GM19193 (cell line): ENCODE results near the gene GMPS.

Experiments used
- POLR2A ChIP-seq: IDR thresholded peaks from 4 replicates; pipeline ENCODE4 v1.6.1; 2011; ENCODE audit not compliant: insufficient read depth, insufficient read length; ENCODE audit errors: extremely low read depth

The GMPS gene

DNA sequence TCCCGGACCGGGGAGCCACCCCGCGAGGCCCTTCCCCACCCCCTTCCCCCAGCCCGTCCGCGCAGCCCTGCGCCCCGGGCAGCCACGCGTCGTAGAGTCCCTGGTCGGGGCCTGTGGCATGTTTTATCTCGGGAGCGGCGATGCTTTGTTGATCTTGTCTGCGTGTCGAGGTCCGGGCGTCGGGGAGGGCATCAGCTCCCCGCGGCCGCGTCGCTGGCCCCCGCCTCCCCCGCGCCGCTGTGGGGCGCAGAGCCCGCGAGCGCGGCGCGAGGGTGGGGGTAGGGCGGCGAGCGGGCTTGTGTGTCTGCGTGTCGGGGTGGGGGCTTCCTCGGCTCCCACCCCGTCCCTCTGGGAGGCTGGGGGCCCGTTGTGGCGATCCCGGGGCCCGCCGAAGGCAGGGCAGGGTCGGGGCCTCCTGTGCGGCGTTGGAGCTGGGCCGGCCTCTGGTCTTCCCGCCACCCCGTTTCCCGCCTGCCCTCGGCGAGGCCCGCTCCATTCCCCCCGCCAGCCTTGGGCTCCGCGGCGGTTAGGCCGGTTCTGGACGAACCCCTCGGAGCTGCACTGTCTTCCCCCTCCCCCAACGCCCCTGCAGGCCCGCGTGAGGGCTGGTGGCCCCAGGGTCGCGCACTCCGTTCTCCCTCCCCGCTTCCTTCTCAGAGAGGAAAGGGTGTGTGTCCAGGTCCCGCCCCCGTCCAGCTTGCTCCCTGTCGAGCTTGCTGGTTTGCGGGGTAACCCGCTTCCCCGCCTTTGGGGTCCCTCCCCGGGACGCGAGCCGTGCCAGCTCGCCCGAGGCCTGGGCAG lies 695 bp downstream of the GMPS start:
- TF ChIP-seq POLR2A: no peak

DNA sequence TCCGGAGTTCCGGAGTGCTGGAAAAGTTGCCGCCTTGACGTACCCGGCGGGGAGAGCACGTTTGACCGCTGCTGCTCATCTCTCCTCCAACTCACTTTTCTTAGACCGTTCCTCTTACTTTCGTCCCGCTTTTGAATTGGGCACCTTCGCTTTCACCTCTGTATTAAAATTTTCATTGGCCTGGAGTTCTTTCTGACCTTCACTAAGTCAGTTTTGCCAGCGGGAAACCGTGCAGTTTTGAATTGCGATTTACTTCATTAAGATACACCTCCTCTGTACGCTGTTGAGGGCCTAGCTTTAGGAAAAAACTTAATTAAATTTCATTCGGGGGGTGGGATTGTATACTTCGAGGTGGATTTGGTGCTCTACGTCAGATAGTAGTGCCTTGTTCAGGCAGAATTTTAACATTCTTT lies 1.3 kb downstream of the GMPS start:
- TF ChIP-seq POLR2A: no peak

DNA sequence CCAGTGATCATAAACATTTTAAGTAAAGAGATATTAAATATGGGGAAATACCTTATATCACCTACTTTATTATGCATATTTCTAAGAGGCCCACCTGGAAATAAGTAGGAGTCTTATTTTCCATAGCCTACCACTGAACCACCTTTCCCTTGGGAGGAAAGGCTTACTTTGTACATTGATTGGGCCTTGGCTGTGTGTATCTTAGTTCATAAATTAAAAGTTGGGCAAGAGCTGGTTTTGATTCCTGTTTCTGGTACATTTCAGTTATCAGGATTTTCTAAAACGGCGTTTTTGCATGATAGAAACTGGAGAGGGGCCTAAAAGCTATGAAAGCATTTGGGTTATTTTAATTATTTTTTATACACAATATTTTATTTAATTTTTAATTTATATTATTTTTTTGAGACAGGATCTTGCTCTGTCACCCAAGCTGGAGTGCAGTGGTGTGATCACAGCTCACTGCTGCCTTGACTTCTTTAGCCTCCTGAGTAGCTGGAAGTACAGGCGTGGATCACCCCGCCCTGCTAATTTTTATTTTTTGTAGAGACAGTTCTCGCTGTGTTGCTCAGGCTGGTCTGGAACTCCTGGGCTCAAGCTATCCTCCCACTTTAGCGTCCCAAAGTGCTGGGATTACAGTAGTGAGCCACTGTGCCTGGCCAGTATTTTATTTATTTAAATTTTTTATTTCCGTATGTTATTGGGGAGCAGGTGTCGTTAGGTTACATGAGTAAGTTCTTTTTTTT lies 2.6 kb downstream of the GMPS start:
- no peak for TF ChIP-seq POLR2A

DNA sequence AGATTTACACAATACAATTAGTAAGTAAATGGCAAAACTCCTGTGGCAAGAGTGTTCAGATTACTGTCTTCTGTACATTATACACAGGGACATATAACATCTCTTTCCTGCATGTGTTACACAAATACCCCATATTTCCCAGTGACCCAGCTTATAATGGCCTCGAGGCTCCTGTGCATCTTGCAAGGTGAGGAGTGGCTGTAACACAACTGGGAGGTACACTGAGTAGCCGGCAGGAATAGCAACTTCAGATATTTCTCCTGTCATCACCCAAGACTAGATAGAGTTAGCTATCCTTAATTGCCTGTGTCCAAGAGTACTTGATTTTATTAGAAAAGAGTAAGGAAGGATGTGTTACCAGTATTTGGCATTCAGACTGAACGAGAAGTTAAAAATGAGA lies 5.6 kb downstream of the GMPS start:
- no peak for TF ChIP-seq POLR2A

DNA sequence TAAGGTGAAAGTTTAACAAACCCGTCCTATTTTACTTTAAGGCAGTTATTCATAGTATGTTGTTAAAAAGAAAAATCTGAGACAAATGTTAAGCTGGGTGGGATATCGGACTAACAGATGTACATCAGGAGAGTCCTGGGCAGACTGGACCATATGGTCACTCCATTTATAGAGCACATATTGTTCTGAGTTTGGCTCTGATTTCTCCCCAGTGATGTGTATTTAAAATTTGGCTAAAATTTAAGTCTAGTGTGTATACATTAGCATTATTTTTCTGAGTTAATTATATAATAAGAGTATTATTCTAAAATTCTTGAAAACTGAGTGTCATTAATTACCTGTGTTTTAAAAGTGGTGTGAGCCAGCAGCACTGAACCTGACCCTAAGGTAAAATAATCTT lies 6.1 kb downstream of the GMPS start:
- no peak for TF ChIP-seq POLR2A

DNA sequence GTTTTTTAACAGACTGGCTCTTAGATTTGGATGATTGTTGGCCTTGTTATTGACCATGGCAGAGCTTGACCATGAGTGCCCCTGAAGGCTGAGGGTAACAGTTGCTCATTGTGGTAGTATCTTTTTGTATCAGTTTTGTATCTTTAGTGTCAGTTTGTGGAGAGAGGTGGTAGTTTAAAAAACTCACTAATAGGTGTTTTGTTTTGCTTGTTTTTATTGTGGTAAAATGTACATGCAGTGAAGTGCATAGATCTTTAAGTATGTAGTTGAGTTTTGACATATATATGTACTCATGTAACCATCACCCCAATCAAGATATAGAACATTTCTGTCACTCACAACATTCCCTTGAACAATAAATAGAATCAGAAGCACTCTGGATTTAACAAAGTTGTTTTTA lies 9.8 kb downstream of the GMPS start:
- no peak for TF ChIP-seq POLR2A

DNA sequence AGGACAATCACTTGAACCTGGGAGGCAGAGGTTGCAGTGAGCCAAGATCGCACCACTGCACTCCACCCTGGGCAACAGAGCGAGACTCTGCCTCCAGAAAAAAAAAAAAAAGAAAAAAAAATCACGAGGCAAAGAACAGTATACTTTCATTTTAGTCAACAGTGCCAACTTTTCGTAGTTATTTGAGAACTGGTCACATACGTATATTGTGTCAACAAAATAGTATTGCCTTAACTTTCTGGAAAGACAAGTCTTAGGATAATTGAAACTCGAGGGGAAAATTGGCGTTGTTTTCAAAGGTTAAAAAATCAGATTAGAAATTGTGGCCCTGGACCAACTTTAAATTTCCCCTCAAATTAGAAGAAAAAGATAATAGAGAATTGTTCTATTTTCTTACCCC lies 13.8 kb downstream of the GMPS start:
- TF ChIP-seq POLR2A: no peak

DNA sequence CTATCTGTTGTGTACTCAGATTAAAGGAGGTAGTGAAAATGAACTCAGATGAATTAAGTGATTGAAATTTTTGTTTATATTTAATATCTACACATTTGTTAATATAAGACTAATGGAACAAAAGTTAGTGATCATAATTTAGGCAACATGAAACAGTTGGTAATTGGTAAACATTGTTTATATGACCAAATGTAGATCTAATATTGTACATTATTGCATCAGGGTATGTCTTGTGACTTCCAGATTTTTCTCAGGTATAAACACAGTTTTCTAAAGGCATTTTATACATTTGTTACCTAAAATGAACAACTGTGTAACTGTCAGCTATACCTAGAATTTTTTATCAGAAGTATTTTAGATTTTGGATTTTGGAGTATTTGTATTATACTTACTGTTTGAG lies 14.8 kb downstream of the GMPS start:
- no peak for TF ChIP-seq POLR2A

DNA sequence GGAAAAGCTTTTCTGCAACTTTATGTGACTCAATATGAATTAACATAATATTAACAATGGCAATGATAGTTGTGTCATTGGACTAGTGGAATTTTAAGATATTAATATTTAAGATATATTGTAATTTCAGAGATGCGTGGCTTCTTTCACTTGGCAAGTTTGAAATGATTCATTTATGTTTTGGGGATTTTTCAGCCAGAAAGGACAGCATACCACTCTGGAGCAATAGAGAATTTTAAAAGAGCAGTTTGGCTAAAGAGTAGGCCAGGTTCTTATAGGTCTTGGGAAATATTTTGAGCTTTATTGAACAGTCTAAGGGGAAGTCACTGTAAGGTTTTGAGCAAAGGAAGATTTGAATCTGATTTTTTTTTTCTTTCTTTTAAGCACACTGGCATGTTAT lies 16.5 kb downstream of the GMPS start:
- no peak for TF ChIP-seq POLR2A

DNA sequence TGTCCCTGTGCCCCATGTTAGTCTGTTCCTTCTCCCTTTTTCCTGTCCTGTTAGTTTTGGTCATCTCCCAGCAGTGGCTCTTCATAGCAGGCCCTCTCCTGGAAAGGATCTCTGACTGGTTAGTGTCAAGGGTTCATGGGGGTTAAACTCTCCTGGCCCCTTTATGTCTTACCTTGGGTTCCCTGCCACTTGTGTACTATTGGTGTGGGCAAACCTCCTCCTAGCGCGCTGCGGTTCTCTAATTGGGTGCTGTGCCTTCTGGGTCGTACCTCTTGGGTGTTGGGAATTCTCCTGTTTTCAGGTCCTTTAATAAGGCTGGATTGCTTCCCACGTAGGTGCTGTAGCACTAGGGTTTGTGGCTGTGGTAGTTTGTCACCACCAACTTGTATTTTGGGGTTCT lies 18.8 kb downstream of the GMPS start:
- no peak for TF ChIP-seq POLR2A

DNA sequence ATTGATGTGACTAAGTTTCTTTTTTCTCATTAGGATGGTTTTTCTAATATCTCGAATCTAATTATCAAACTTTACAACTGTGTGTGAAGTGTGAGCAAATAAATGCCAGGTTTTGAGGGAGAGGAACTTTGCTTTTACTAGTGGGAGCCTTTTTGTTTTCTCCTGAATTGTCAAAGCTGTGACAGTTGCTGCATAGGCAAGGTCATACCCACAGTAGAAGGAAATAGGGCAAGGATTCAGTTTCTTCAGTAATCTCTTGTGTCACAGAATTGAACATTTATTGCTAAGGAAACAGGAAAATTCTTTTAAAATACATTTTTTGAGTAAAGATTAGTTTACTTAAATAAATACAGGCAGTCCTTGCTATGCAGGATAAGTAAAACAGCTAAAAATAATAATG lies 19.5 kb downstream of the GMPS start:
- no peak for TF ChIP-seq POLR2A

DNA sequence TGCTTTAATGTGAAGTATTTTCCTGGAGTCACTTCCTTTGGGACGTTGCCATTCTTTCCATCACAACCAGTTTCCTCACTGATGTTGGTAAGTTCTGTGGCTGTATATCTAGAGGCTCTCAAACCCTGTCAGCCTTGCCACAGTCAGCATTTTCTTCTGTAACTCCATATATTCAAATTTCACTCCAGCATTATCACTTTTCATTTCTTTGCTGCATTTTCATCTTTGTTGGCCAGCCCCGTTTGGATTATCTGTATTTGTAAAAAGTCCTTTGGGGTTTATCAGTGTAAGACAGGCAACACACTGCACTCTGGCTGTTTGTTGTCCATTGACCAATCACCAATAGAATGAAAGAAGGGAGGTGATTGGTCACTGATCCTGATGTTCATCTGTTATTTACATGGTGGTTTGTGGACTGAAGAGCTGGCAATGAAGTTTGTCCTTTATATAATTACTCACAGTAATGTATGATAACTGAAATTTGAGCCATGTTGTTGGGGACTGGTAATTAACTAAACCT lies 20.3 kb downstream of the GMPS start:
- TF ChIP-seq POLR2A: no peak

DNA sequence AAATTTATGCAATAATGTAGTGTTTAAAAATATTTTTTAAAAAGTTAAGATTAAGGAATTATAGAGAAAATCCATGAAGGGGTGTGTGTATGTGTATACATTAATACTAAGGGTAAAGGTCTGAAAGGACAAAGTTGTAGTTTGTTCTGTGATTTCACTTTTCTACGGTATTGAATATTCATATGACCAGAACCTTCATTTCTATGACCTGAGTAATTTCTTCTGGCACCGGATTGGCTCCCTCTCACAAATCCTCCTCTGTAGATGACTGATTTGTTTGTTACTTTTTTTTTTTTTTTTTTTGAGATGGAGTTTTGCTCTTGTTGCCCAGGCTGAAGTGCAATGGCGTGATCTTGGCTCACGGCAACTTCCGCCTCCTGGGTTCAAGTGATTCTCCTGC lies 20.9 kb downstream of the GMPS start:
- TF ChIP-seq POLR2A: no peak

DNA sequence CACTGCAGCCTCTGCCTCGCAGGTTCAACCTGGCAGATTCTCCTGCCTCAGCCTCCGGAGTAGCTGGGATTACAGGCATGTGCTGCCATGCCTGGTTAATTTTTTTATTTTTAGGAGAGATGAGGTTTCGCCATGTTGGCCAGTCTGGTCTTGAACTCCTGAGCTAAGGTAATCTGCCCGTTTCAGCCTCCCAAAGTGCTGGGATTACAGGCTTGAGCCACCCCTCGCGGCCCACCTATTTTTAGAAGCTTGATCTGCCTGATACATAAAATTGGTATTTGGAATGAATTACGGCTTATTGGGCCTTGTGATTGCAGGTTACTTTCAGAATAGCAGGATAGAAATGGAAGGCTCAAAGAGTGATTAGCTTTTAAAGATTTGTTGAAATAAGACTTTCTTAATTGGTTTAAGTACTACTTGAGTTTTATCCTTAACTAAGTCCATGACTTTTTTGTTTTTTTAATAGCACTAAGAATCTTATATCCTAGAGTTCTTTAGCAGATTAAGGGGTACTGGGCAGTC lies 25.0 kb downstream of the GMPS start:
- TF ChIP-seq POLR2A: no peak

DNA sequence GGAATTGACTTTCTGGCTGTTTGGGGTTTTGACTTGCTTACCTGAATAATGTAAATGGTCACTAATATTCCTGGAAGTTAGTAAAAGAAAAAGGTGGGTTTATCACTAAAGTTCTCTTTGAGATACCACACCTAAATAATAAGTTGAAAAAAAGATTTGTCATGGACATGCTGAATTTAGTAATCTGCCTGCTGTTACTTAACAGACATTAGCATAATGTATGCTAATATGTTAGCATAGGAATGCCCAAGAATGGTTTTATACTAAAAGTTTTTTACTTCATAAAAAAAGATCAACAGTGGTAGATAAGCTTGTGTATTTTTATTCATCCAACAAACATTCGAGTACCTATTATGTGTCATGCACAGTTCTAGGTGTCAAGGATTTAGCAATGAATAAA lies 36.5 kb downstream of the GMPS start:
- no peak for TF ChIP-seq POLR2A

DNA sequence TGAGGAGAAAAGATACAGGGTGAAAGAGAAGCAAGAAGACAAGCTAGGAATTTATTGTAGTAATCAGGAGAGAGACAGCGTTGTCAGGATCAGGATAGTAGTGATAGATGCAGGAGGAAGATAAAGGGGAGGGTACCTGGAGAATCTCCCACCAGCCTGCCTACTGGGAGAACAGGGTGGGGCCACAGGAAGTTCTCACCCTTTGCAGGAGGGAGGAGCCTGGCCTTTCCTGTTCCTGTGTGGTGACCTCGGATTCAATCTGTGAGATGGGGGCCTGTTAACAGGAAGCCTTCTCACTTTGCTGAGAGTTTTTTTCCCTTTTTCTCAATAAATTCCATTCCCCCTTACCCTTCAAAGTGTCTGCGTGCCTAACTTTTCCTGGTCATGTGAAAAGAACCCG lies 37.6 kb downstream of the GMPS start:
- no peak for TF ChIP-seq POLR2A
